LNCAP (cell line): ENCODE data around the gene FOXL1.

Experiments
- CTCF ChIP-seq: fragments of 450-650 bp; IDR thresholded peaks from 2 replicates; pipeline ENCODE4 v1.5.1; 2017; ENCODE audit warnings: mild to moderate bottlenecking

Gene FOXL1

GRCh38 chr16:86558355-86559193 is 19.8 kb upstream of the FOXL1 start:
- no peak for TF ChIP-seq CTCF

DNA sequence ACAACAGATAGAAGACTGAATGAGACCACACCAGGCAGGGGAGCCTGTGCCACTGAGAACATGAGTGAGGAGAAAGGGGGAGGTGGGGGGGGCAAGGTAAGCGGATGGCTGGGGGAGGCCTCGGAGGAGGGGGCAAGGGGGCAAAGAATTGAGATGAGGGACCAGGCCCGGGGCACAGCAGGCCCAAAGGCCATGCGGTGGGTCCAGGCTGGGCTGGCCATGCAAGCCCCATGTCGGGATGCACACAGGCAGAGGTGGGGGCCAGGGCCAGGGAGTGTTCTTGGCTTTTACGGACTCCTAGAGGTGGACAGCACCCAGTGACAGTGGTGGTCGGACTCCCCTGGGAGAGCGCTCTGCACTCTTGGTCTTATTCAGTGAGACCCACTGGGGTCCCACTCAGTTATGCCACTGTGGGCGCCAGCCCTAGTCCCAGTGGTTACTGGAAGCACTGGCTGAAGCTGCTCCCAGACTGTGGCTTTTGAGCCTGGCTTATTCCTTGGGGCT is 18.5 kb upstream of the FOXL1 start:
- no peak for TF ChIP-seq CTCF

DNA sequence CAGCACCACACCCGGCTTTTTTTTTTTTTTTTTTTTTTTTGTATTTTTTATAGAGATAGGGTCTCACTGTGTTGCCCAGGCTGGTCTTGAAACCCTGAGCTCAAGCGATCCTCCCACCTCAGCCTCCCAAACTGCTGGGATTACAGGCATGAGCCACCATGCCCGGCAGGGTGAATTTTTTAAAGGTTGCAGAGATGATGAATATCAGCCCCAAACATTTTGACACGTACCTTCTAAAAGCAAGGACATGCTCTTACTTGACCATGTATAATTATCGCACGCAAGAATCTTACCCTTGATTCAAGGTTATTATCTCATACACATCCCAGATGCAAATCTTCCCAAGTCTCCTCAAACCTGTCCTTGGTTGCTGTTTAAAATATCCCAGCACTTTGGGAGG is 16.0 kb upstream of the FOXL1 start:
- no peak for TF ChIP-seq CTCF

DNA sequence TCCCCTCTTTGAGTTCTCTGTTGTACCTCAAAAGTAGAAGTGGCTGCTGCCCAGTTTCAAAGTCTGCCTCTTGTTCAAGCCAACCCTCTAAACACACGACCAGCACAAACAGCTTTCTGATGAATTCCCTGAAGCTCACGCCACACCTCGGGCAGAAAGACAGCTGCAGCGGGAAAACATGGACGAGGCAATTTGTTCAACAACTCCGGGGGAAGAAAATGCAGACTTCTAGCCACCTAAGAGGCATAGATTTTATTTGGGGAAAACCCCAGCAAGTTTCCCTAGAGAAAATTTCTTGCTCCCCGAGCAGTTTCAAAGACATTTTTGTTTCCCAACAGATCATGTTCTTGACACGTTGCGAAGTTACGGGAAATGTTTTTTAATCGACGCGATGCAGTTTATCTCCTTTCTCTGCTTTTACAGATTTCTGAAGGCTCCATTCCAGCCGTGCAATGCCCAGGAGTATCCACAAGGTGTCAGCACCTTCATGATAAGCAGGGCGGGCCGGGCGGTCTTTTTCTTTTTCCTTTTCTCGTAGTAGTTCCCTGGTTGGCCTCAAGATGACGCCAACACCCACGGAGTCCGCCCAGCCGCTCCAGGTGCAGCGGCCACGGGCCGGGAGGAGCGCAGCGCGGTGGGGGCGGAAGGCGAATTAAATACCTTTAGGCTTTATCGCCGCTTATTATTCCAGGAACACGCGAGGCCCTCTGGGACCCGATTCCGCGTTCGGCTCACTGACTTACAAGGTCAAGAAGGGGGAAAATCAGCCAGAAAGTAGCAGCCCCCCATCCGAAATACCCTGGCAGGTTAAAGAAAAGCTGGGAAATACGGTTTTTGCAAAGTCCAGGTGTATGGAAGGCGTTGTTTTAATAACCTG is 14.6 kb upstream of the FOXL1 start:
- peak; percentile 100 for TF ChIP-seq CTCF

DNA sequence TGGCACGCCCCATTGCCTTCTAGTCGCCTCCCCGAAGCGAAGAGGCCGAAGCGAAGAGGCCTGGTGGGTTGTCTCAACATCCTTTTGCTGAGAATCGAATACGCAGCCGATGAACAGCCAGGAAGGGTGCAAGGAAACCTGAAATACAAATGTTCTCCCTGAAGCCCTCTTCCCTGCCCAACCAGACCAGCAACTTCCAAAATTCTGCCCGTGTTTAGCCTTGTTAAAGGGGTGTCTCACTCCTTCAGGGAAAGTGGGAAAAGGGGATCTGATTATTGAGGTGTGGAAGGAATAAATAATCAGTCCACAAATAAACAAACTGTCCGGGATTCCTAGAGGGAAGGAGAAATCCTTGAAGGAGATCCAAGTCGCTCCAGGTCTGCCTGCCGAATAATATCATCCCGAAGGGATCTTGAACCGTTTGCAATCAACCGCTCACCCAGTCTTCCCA is 13.1 kb upstream of the FOXL1 start:
- no peak for TF ChIP-seq CTCF

GRCh38 chr16:86565644-86566511 is 12.5 kb upstream of the FOXL1 start:
- no peak for TF ChIP-seq CTCF

GRCh38 chr16:86566601-86566965 is 11.8 kb upstream of the FOXL1 start, which contains the start of gene FOXC2:
TSS of gene FOXC2 (plus strand) at chr16:86566829. CDS start at chr16:86567336, 507 bp downstream.
- TF ChIP-seq CTCF = no peak
